Stimulated activated CD8-positive, alpha-beta memory T cell treated with anti-CD3 and anti-CD28 coated beads, Interleukin-7, amount 100 ng/mL, for 24 hours (primary cell): ENCODE results near the gene PDZD2.
"Not testable (repeated sequence)": the region's sequence is repeated elsewhere in the genome, so short reads cannot be mapped to it uniquely, and the experiment has no call there.

ENCODE experiments used
- DNase-seq: peaks from one replicate; pipeline ENCODE4 v3.0.0-alpha.2; 2020; ENCODE audit warnings: low read depth

Gene PDZD2

DNA sequence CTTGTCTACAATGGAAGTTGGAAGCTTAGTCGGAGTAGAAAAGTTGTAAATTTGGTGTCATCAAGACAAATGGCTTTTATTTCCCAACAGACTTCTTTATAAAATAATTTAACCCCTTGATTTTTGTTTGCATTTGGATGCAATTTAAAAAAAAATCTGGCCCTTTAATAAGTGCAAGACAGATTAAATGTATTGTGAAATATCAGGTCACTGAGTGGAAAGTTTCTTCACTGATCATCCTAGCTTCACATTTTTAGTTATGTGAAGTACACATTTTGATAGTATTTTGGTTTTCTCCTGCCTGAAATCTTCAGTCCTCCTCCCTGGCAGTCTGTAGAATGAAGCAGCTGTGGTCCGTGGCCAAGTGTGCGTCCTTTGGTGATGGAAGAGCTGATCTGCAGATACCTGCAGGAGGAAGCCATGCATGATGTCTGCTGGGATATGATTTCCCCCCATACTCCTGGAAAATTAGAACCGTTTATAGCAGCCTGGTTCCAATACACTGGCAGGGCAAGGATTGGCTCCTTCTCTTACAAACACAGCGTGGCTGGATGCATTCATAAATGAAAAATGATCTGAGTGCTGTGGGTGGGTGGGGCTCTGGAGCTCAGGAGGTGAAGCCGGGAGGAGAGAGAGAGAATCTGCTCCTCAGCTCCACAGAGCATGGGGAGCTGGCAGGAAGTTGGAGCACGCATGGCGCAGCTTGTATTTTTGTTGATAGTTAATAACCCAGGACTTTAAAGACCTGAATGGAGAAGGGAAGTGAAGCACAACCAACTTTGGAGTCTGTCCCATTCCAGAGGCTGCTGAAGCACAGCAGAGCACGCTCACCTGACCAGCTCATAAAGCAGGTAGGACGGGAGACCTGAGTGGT lies 296.8 kb downstream of the PDZD2 start:
- DNase-seq, result no peak

DNA sequence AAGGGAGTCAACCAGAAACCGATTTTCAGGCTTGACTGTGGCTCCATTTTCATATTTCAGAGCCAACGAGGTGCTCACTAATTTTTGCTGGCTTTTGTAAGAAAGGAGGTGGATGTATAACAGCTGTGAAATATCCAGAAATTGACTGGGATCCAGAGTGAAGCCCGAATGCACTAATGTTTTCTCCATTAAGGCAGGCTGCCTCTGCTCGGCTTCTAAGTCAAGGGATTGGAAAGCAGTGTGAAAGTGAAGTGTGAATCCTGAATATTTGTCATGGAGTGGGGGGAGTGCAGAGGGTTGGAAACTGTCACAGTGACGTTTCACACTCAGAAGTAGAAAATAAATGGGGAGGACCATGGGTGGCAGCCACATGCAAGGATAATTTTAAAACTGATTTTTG lies 297.8 kb downstream of the PDZD2 start:
- DNase-seq, result no peak

- DNase-seq, result no peak
Measured at GRCh38 chr5:31937226-31937625, 298.3 kb downstream of the PDZD2 start.

GRCh38 chr5:31937703-31938102 lies 298.8 kb downstream of the PDZD2 start:
- DNase-seq, result no peak

DNA sequence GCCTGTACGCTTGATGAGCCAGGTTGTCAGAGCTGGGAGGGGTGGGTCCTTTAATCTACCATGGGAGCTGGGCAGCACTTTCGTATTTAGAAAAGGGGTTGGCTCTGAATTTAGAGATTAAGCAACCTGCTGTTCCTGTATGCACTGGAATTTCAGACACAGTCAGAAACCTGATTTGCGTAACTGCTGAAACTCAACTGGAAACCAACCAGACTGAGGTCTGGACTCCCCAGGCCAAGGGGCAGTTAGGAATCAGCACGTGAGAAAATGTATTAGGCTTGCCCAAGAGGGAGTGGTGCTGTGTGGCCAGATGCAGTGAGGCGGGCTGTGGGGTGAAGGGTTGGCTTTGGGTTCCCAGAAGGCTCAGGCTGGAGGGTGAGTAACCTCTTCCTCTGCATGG lies 300.2 kb downstream of the PDZD2 start:
- no peak for DNase-seq

GRCh38 chr5:31941151-31941755 lies 302.3 kb downstream of the PDZD2 start:
- DNase-seq, result no peak

- DNase-seq, result no peak
Measured at GRCh38 chr5:31942546-31942945, 303.6 kb downstream of the PDZD2 start.

GRCh38 chr5:31944684-31945445 lies 305.9 kb downstream of the PDZD2 start:
- DNase-seq, result no peak

DNA sequence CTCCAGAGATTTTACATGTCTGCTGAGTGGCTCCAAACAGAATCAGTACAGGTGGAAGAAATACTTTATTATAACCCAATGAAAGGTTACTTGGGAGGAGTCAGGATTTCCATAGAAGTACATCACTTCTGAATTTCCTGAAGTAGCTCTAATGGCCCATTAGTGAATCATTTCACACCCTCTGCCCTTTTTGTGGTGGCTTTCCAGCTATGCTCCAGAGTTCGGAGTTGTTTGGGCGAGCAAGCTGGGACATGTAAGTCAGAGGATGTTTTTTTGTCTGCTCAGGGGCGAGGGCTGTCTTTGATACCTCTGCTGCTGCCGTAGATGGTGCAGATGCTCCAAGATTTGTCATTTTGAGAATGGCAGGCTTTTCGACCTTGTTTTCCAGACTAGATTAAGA lies 309.1 kb downstream of the PDZD2 start:
- no peak for DNase-seq

DNA sequence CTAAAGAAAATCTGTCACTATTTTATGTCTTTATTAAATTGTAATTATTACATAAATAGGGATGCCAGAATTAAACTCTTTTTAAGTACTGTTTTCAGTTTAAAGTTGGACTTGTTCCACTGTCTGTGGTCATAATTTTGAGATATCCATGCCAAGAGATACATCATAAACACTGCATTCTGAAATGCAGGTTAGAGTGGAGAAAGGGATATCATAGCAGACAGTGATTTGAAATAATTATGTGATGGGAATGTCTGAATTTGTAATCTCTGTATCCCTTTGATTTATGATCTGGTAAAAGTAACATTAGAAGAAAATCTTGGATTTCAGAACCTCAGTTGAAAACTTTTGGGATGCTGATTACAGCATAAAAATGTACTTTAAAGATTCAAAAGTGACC lies 313.1 kb downstream of the PDZD2 start:
- DNase-seq, result no peak

GRCh38 chr5:31954091-31954490 lies 315.2 kb downstream of the PDZD2 start:
- no peak for DNase-seq

- no peak for DNase-seq
Measured at GRCh38 chr5:31957151-31957550, 318.2 kb downstream of the PDZD2 start.

DNA sequence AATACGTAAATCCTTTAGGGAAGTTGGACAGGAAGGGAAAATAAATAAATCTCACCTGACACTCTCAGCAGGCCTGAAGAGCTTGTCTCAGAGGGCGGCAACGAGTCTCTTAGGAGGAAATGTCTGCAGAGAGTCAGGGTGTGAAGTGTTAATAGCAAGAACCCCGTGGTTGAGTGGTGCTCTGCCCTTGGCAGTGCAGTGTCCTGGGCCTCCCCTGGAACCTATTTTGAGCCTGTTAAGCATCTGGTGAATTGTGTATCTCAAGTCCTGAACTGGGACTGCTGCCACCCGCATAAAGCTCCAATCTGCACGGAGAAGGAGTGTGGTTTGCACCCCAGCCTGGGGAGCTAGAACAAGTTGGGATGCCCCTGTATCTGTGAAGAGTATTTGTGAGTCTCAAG lies 323.4 kb downstream of the PDZD2 start:
- DNase-seq, result no peak

DNA sequence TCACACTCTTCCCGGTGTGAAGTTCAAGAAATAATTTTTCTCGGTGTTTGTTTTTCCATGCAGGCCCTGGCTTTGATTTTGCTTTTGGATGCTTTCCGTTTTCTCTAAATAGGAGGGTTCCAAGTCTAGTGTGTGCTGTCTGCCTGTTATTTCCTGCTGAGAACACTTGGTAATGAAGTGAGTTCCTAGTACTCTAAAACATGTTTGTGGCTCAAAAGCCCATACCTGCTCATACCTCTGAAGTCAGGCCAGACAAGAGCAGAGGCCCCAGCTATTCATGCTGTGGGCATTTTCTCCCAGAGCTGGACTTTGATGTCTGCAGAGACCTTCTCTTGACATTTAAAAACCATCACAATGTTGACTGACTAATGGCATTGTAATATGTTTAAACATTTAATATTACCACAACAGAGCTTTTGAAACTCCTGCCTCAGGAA lies 324.0 kb downstream of the PDZD2 start:
- DNase-seq, result no peak

DNA sequence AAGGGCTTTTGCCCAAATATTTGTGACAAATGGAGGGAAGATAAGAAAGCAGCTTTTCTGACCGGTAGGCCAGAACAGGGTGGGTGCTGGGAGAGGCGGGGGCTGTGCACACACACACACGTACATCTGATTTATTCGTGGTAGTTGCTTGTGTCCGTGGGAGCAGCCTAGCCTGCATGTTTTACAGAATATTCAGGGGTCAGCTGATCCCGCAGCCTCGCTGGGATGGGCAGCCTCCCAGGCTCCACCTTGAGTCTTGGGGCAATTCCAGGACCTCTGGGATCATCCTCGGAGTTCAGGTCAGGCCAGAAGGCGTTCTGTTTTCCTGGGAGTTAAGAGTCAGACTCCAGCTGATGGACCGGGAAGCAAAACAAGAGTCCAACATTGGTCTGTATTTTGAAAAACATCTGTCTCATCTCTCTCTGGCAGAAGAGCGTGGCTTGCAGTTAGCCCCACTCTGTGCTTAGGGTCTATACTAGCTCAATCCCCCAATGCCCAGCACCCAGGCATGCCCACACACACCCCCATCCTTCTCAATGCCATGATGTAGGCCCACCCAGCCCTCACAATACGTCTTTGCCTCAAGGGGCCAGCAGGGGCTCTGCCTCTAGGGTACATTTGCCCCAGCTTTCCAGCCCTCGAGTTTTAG lies 324.6 kb downstream of the PDZD2 start:
- no peak for DNase-seq

DNA sequence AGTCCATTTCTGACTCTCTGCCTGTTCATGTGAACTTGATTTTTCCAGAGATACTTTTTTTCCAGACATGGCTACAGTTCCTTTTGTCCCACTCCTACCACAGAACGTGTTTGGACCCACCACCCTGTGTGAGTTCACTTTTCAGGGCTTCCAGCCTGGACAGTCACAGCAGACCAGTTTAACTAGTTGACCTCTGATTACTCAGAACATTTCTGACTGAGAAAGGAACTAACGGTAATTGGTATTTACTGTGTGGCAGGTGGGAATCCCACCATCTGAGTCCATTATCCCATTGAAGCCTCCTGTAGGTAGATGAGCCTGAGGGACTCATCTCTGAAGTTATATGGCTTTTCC lies 325.1 kb downstream of the PDZD2 start:
- no peak for DNase-seq

GRCh38 chr5:31965227-31965626 lies 326.3 kb downstream of the PDZD2 start:
- DNase-seq, result no peak

- DNase-seq, result no peak
Measured at GRCh38 chr5:31966936-31967335, 328.0 kb downstream of the PDZD2 start.

DNA sequence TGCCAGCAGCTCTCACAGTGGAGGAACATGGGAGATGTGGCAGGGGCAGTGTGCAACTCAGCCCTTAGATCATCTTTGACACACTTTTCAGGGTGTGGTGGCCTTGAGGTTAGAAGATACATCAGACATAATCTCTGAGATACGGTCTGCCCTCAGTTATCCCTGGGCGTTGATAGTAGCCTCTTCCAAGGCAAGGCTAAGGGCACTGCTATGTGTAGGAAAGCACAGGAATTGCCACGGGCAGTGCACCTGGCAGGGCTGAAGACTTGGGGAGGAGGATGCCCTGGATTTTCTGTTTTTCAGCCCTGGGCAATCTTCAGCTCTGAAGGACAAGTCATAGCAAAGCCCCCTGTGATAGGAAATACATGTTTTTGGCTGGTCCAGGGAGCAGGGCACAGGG lies 328.5 kb downstream of the PDZD2 start:
- no peak for DNase-seq

GRCh38 chr5:31972558-31972957 lies 333.6 kb downstream of the PDZD2 start:
- DNase-seq, result no peak

DNA sequence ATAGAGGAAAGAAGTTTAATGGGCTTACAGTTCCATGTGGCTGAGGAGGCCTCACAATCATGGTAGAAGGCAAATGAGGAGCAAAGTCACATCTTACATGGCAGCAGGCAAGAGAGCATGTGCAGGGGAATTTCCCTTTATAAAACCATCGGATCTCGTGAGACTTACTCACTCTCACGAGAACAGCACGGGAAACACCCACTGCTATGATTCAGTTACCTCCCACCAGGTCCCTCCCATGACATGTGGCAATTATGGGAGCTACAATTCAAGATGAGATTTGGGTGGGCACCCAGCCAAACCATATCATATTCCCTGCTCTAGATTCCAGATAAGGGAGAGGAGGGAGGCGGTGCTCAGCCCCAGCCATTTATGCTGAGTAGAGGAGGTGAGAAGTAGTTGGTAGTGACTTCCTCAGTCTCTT lies 336.3 kb downstream of the PDZD2 start:
- DNase-seq, result not testable (repeated sequence)

- DNase-seq, result no peak
Measured at GRCh38 chr5:31976169-31976568, 337.2 kb downstream of the PDZD2 start.
